OCI-LY1 (cell line): ENCODE data around the gene KLHL33.

ENCODE experiments used
- CTCF ChIP-seq: fragments of 200-600 bp; sonication (generic), shearing (Covaris generic); IDR thresholded peaks from 2 replicates; pipeline ENCODE4 v1.5.1; 2017; ENCODE audit warnings: mild to moderate bottlenecking, antibody characterized with exemption, low read length, moderate library complexity, mixed read lengths
- EZH2 ChIP-seq: fragments of 200-600 bp; sonication (generic), shearing (Covaris generic); IDR thresholded peaks from 2 replicates; pipeline ENCODE4 v1.8.0; 2017; ENCODE audit warnings: borderline replicate concordance, mixed run types, mild to moderate bottlenecking, antibody characterized with exemption, low read length, moderate library complexity, mixed read lengths

- TF ChIP-seq CTCF (no peak), EZH2 (no peak)
Measured at GRCh38 chr14:20468764-20469241, 32.8 kb upstream of the KLHL33 start.
